ENCODE data around the gene CDH13.

DNA sequence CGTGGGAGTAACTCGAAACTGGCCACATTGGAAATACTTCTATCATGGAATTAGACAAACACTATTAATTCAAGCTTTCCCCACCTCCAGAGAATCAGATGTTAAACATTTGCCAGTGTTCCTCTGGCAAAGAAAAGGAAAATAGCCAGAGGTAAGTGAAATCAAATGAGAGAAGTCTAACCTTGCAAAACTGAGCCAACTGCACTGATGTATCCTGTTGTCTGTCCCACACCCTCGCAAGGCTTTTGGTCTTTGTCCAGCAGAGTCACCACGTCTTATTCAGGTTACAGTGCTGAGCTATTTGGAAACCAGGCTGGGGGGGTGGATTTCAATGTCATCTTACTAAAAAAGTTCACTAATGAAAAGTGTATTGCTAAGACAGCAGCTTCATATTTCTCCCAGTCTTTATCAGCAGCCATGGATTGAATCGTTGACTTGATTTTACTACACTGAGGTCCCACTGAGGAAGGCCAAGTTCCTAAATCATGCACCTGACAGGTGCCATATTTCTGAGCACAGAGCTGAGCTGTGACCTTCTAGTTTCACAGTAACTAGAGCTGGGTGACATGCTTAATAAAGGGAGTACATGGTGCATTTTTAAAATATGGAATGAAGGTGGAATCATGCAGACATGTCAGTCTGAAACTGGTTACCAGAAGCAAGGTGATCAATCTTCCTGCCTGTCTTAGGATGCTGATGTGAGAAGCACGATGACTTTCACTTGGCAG lies 1095.9 kb downstream of the CDH13 start:
- TF ChIP-seq GATA3 (IDR thresholded peaks at IDR 0.05; ENCODE audit: low read depth, low read length) (no peak), GATA2 (IDR thresholded peaks at IDR 0.05; ENCODE audit: low read depth, low read length) (no peak)

Data from SH-SY5Y (cell line).